Gastrocnemius medialis (tissue), 4 donors: Measurements from ENCODE around the gene SLC44A1. TPM values are rescaled to one million over a fixed set of nuclear protein-coding genes. Genes with fewer than 3 reads are reported as not detected.

Experiments
- ATAC-seq, 2 donors: fragments of 150-250 bp; one replicate each; pipeline ENCODE4 v1.9.1; 2016
- DNase-seq, 2 donors: peaks; one replicate each; pipeline ENCODE4 v3.0.0-alpha.2; 2019
- H3K27ac ChIP-seq, 4 donors: fragments of 200-600 bp; sonication (generic); 1 replicate in 1 of 4; 2 replicates in 3 of 4; pipeline ENCODE4 v1.5.1; 2016 to 2018; ENCODE audit warnings: mild to moderate bottlenecking in 2 of 4, moderate library complexity in 1 of 4
- H3K27me3 ChIP-seq, 3 donors: fragments of 200-600 bp; sonication (generic) in 2 of 3; 1 replicate in 1 of 3; 2 replicates in 2 of 3; pipeline versions ENCODE4 v1.5.1 to v1.6.0; 2016 to 2019; ENCODE audit warnings: mild to moderate bottlenecking in 1 of 3, moderate library complexity in 1 of 3
- H3K36me3 ChIP-seq, 2 donors: fragments of 200-600 bp; sonication (generic) in 1 of 2; one replicate each; pipeline ENCODE4 v1.5.1; 2017 to 2018
- H3K4me1 ChIP-seq, 2 donors: fragments of 200-600 bp; sonication (generic) in 1 of 2; one replicate each; pipeline ENCODE4 v1.5.1; 2016 to 2017; ENCODE audit warnings: mild to moderate bottlenecking in 2 of 2
- H3K4me3 ChIP-seq, 4 donors: fragments of 200-600 bp; sonication (generic) in 3 of 4; 1 replicate in 1 of 4; 2 replicates in 3 of 4; pipeline ENCODE4 v1.5.1; 2016 to 2019; ENCODE audit warnings: mild to moderate bottlenecking in 2 of 4
- H3K9me3 ChIP-seq, 3 donors: fragments of 200-600 bp; sonication (generic) in 2 of 3; 1 replicate in 1 of 3; 2 replicates in 2 of 3; pipeline ENCODE4 v1.5.1; 2016 to 2019
- CTCF ChIP-seq, 5 experiments: fragments of 450-650 bp in 3 of 5; fragments of 200-600 bp in 2 of 5; sonication (generic) in 2 of 5; IDR thresholded peaks in 4 of 5; conservative IDR thresholded peaks in 1 of 5; 1 replicate in 4 of 5; 2 replicates in 1 of 5; pipeline ENCODE4 v1.5.1; 2016 to 2019; ENCODE audit warnings: antibody characterized with exemption in 5 of 5, mild to moderate bottlenecking in 3 of 5, moderate library complexity in 3 of 5
- POLR2A ChIP-seq, 2 donors: fragments of 450-650 bp; IDR thresholded peaks; one replicate each; pipeline ENCODE4 v1.6.1; 2017; ENCODE audit warnings: antibody characterized with exemption in 2 of 2, mild to moderate bottlenecking in 2 of 2, moderate library complexity in 2 of 2
- in situ Hi-C, 4 donors: fragments of 200-750 bp; cut with MboI; loops; one replicate each; pipeline versions ENCODE4 v1.15.0 to v1.8.0; 2017; ENCODE audit warnings: low sequenced_read_pairs in 4 of 4
- intact Hi-C: fragments of 100-400 bp; cut with DNase I; formaldehyde crosslinking; loops from one replicate; pipeline ENCODE4 v1.15.1; 2023; ENCODE audit warnings: low total_unique reads
- total RNA-seq, 4 donors: library from RNA; depleted of rRNA; stranded (reverse); fragments of >200 nt; gene quantifications; one replicate each; pipeline versions ENCODE4 v1.1.0 to v1.2.3, GENCODE V29; 2016

The SLC44A1 gene
- total RNA-seq, 4 donors from 2014 or later, result 5.4 to 15.9 (median 11.3) TPM

- Histone ChIP-seq H3K4me1 (peaks cover 6 to 9% of the 10 kb centered on the region in 2 donors), H3K9me3 (no peaks in the 10 kb centered on the region), H3K4me3 (no peak overlapping the region), H3K27ac (no peak overlapping the region), H3K27me3 (no peaks in the 10 kb centered on the region), H3K36me3 (peaks cover 0 to 10% of the 10 kb centered on the region in 2 donors)
- intact Hi-C loops, result no loop called here
- in situ Hi-C loops, result no loop called here
- TF ChIP-seq POLR2A (IDR thresholded peaks at IDR 0.05), result no peak
- TF ChIP-seq CTCF (IDR thresholded peaks at IDR 0.05 in 4 of 5, conservative IDR thresholded peaks at IDR 0.05 in 1 of 5), result no peak
- ATAC-seq (no peak), DNase-seq (no peak)
Observed at GRCh38 chr9:105338308-105338707, 93.9 kb downstream of the SLC44A1 start.

DNA sequence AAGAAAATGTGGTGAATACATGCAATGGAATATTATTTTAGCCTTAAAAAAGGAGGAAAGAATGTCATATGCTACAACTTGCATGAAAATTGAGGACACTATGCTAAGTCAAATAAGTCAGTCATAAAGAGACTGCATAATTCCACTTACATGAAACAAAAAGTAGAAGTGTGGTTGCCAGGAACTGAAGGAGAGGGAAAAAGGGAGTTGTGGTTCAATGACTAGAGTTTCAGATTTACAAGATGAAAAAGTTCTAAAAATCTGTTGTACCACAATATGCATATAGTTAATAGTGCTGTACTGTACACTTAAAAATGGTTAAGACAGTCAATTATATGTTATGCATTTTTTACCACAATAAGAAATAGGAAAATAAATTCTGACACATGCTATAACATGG lies 95.4 kb downstream of the SLC44A1 start:
- in situ Hi-C loops, result no loop called here

DNA sequence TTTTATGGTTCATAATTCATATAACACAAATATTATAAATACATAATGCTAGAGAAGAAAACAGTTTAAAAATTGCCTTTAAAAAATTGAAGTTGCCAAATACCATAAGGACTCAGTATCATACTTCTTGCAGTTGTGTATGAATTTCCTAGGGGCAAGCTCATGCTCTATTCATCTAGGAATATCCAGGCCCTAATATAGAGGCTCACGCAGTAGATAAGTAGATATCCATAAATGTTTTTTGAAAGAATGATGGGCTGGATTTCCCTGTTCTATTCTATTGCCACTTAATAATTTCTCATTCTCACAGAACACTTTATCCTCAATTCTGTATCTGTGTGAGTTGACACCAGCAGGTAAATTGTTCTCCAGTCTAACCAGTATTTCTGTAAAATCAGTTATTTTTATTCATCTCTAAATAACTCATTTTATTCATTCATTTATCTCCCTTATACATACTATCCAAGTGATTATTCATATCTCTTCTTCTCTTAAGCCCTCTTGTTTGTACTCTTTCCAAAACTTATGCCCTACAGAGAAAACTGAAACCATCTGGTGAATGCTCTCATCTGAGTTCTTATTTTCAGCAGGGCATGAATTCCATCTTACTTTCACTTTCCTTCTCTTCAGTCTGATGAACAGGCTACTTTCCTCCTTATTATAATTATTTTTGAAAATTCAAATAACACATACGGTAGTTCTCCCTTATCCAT lies 97.1 kb downstream of the SLC44A1 start:
- ATAC-seq (no peak), DNase-seq (no peak)
- Histone ChIP-seq H3K27me3 (no peaks in the 10 kb centered on the region), H3K27ac (no peak overlapping the region), H3K4me3 (no peak overlapping the region), H3K9me3 (no peaks in the 10 kb centered on the region), H3K4me1 (peaks cover 6 to 9% of the 10 kb centered on the region in 2 donors), H3K36me3 (peaks cover 0 to 10% of the 10 kb centered on the region in 2 donors)
- no peak for TF ChIP-seq CTCF (IDR thresholded peaks at IDR 0.05 in 4 of 5, conservative IDR thresholded peaks at IDR 0.05 in 1 of 5)
- no peak for TF ChIP-seq POLR2A (IDR thresholded peaks at IDR 0.05)
- in situ Hi-C loops (no loop called here), intact Hi-C loops (no loop called here)

More for the DNA sequence above, 95.4 kb downstream of the SLC44A1 start:
- Histone ChIP-seq H3K27me3 (no peaks in the 10 kb centered on the region), H3K4me1 (peaks cover 6 to 9% of the 10 kb centered on the region in 2 donors), H3K4me3 (no peak overlapping the region), H3K9me3 (no peaks in the 10 kb centered on the region), H3K36me3 (peaks cover 0 to 10% of the 10 kb centered on the region in 2 donors), H3K27ac (no peak overlapping the region)
- no peak for TF ChIP-seq CTCF (IDR thresholded peaks at IDR 0.05 in 4 of 5, conservative IDR thresholded peaks at IDR 0.05 in 1 of 5)
- TF ChIP-seq POLR2A (IDR thresholded peaks at IDR 0.05), result no peak
- intact Hi-C loops, result no loop called here
- no peak for ATAC-seq
- DNase-seq, result no peak

- intact Hi-C loops, result no loop called here
Observed at GRCh38 chr9:105342147-105342505, 97.7 kb downstream of the SLC44A1 start.

More at GRCh38 chr9:105342147-105342505, 97.7 kb downstream of the SLC44A1 start:
- in situ Hi-C loops, result no loop called here
- peaks cover 6 to 14% of the 10 kb centered on the region in 2 donors for H3K4me1 ChIP-seq
- no peaks in the 10 kb centered on the region for H3K27me3 ChIP-seq
- ATAC-seq (no peak), DNase-seq (no peak)
- H3K4me3 ChIP-seq, result no peak overlapping the region
- H3K36me3 ChIP-seq, result peaks cover 0 to 7% of the 10 kb centered on the region in 2 donors
- no peak overlapping the region for H3K27ac ChIP-seq
- no peaks in the 10 kb centered on the region for H3K9me3 ChIP-seq
- TF ChIP-seq CTCF (IDR thresholded peaks at IDR 0.05 in 4 of 5, conservative IDR thresholded peaks at IDR 0.05 in 1 of 5) (no peak), POLR2A (IDR thresholded peaks at IDR 0.05) (no peak)
